ENCODE results near the gene VASN.
"Not testable (repeated sequence)": the region's sequence is repeated elsewhere in the genome, so short reads cannot be mapped to it uniquely, and the experiment has no call there.

The VASN gene

DNA sequence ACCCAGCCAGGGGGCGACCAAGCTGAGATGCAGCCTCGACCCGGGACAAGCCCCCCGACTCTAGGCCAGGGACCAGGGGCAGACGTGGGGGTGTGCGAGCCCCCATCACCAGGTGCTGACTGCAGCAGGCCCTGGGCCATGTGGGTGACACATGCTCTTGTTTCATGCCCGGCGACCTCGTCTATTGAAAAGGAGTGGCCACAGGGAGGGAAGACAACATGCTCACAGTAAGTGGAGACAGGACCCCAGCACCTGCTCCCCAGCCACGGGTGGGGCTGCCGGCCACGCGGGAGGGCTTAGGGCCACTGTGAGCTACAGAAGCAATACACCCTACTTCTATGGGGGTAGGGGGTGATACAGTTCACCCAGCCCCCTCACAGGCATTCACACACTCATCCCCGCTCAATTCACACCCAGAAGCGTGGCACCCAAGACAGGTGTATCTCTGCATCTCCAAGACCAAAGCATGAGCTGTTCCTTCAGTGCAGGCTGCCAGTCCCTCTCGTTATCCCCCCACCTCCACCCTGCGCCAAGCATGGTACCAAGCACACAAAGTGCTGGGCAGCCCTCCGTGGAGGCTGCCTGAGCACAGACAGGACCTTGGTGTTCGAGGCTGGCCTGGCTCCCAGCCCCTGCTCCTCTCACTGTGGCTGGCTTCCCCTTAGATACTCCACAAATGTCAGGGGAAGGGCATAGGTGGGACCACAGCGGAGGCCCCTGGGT lies 13.6 kb downstream of the VASN start:
- DNase-seq (ENCODE audit: low read depth): no peak

DNA sequence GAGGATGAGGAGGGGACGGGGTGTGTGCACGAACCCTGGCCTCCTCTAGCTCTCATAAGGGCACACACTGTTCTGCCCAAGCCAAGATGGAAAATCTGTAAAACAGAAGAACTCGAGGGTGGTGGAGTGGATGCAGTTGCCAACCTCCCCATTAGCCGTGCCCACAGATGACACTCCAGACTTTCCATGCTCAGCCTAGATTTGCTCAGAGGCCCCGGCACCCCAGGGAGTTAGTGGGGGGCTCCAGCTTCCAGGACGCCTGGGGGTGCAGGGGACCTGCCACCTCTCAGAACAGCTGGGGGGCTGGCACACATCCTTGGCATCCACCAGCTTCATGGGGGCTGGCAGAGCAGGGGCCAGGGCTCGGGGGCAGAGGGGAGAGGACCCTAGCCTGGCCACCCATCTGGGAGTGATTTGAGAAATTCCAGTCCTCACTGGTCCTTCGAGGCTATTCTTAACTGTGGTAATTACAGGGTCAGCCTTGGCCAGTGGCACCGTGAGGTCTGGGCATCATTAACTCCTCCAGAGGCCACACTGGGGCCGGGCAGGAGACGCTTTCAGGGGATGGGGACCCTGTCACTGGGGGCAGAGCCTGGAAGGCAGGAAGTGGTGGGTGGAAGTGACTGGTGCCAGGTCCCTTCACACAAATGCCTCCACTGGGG lies 14.3 kb downstream of the VASN start:
- DNase-seq (ENCODE audit: low read depth): no peak

DNA sequence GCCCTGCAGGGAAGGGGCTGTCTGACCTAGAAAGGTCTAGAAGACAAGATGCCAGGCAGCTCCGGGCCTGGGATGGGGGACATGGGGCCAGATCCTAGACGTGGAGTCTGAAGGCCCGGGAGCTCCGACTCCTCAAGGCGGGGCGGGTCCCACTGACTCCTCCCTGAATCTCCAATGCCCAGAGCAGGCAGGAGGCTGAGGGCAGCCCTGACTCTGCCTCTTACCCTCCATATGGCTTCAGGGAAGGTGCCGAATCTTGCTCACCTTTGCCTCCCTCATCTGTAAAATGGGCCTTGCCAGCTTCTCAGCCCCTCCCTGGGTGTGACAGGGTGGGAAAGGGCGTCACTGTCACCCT lies 14.8 kb downstream of the VASN start:
- no peak for DNase-seq (ENCODE audit: low read depth)

DNA sequence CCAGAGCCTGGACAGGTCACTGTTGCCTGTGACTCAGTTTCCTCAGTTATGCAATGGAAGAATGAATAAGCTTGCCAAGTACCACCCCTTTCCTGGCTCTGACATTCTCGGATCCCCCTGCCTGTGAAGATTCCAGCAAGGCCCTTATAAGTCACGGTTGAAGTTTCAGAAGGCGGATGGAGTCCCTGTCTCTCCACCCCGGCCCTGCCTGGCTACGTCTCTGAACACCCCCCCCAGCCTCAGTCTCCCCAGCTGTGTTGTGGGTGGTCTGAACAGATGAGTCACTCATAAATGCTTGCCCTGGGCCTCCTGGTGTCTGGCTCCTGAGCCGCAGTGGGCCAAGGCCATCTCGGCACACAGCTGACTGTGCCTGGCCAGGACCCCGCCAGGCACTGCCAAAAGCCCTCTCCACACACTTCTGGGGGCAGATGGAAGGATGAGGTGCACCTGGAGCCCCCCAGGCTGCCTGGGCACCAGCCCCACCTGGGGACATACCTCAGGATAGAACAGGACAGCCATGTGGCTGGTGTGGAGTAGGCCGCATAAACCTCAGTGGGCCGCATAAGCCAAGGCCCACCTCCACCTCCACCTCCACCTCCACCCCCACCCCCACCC lies 15.4 kb downstream of the VASN start:
- DNase-seq (ENCODE audit: low read depth): no peak

DNA sequence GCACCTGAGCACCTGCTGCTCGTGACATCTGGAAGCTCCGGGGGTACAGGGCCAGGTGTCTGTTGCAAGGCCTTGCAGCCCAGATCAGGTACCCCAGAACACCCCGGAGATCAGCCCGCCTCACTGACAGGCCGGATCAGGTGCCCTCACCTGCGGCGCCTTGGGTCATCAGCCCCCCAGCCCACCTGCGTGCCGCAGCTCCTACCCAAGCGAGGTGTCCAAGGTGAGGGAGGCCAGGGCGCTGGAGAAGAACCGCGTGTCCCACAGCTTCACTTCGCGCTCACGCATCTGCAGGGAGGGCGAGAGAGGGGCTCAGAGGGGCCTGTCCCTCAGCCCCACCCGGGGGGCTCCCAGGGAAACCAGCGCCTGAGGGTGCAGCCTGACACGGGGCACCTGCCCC lies 16.1 kb downstream of the VASN start:
- DNase-seq (ENCODE audit: low read depth): no peak

DNA sequence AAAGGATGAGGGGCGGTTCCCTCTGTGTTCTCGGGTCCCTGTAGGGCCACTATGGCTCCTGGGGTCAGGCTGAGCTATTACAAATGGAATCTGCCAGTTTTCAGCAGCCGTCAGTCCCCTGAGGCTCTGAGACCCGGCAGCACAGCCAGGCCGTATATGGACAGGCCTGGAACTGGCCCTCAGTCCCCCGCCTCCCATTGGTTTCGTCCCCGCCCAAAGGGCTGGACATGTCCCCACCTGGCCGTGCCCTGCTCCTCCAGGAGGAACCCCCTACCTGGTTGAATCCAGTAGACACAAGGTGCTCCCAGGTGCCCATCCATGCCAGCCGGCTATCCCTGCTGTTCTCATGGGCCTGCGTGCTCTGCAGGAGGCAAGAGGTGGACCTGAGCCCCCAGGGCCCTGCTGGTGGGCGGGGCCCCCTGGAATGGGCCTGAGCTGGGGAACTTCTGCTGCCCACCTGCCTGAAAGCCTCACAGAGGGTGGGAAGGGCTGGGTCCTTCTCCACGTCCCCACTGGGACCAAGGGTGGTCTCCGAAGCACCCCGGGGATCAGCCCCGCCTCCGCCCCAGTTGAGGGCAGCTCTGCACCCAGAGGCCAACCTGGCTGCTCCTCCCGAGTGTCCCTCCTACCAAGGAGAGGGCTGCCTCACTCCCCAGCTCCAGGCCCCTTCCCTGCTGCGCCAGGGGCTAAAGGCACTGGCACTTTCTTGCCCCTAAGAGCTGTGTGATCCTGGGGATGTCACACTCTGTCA lies 16.8 kb downstream of the VASN start:
- DNase-seq (ENCODE audit: low read depth): no peak

DNA sequence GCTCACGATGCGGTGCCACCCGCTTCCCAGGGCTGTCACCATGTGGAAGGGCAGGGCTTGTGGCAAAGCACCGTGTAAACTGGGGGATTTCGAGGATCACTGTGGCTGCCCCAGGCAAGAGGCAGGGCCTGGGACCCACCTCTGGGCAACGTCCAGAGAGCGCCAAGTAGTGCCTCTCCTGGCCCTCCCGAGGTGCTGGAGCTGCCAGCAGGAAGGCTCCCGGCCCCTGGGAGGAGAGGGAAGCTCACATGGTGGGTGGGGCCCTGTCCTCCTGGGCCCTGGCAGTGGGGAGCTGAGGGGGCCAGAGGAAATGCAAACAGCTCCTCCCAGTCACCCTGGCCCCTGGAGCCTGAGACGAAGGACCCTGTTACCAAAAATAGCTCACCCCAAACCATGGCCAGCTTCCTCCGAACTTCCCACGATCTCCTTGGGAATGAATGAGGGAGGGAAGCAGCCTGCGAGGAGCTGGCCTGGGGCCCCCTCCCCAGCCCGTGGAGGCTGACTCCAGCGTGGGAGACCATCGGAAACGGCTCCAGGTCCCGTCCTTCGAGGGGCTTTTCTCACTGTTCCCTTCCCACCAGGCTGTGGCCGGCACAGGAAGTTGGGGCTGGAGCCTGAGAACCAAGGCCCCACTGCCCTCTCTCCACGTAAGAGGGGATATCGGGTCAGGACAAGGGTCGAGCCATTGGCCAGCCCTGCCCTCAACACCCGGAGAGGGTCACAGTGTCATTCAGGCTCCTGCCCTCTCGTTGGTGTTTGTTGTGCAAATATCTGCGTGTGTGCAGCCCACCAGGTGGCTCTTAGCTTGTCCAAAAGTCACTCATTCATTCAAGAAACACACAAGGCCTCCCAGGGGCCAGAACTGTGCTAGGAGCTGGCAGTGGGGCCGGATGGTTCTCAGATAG lies 17.7 kb downstream of the VASN start:
- DNase-seq (ENCODE audit: low read depth): no peak

DNA sequence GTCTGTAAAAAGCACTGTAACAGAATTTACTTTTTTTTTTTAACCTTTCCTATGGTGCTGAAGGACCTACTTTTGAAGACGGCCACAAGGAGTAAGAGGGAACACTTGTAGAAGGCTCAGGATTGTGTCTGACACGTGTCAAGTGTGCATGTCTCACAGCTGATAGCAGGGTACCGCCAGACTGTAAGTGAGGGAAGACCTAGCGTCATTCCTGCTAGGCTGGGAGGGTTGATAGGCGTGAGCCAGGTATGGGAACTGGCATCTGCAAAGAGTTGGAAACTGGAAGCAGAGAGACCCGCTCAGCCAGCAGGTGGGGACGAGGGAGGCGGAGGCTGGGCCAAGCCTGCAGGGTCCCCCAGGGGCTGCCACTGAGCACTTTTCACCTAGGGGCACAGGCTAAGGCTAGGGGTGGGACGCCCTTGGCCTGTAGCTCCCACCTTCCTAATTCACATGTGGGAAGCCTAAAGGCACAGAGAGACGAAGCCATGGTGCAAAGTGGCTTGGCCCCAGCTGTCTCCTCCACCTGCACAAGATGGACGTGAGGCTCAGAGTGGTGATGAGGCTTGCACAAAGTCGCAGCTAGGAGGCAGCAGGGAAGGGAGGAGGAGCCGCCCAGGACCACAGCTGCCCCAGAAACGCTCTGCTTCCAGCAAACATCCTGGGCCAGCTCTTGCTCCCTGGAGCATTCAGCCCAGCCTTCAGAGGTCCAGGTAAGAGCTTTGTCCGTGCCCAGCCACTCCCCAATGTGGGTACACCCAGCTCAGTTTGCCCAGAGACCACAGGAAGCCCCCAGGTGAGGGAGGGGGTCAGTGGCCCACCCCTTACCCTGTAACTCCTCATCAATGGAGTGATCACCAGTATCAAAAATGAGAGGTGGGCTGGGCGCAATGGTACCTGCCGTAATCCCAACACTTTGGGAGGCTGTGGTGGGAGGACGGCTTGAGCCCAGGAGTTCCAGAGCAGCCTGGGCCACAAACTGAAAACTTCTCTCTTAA lies 18.9 kb downstream of the VASN start:
- DNase-seq (ENCODE audit: low read depth): no peak

DNA sequence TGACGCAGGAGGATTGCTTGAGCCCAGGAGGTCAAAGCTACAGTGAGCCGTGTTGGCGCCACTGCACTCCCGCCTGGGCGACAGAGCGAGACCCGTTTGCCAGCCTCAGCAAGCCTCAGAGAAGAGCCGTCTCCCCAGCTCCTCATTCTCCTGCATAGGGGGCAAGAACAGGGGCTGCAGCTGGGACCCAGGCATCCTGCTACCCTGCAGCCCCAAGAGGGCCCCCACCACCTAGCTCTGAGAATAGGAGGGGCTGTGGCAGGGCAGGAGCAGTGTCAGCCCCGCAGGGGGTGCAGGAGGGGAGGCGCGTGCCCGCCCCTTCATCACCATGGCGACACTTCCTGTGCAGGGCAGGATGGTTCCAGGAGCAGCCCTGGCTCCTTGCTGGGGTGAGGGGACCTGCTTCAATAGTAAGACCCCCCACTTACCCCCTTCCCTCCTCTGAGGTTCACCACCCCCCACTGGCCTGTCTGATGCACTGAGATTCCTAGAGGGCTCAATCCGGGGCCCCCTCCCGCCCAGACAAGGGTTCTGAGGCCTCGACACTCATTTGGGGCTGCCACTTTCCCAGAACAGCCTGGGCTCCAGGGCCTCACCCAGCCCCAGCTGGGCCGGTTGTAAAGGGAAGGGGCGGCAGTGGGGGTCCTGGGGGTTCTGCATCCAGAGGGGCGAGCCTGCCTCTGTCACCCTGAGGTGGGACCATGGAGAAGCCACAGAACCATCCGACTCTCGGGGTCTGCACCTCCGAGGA lies 20.2 kb downstream of the VASN start:
- DNase-seq (ENCODE audit: low read depth): no peak

DNA sequence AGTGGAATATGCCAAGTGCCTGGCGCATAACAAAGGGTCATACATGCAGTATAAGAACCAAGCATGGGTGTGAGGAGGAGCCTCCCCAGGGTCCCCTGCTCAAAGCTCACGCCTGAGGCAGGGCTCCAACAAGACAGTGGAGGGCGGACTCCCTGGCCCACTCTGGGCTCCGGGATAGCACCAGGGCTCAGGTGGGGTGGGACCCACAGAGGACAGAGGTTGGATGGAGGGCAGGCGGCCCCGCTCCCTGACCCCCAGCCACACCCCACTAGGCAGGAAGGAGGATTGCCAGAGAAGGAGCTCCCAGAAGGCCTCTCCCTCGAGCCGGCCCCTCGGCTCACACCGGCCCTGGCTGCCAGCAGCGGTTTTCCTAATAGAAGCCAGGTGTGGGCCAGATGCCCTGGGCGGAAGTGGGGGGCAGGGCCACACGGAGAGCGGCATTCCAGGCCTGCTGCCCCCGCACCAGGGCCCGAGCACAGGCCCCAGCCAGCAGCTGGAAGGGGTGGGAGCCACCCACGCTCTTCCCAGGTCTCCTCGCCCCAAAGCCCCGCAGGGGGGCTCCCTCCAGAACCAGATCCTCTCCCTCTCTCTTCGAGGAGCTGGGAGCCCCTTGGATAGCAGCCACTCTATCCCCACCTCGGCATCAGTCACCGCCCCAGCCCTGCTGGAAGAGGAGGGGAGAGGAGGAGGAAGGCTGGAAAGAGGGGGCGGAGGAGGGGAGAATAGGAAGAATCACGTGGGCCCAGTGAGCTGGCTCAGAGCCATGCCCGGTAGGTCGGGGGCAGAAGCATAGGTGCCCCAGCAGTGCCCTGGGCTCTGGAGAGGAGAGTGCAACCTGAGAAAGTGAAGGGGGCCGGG lies 21.0 kb downstream of the VASN start:
- DNase-seq (ENCODE audit: low read depth): no peak

DNA sequence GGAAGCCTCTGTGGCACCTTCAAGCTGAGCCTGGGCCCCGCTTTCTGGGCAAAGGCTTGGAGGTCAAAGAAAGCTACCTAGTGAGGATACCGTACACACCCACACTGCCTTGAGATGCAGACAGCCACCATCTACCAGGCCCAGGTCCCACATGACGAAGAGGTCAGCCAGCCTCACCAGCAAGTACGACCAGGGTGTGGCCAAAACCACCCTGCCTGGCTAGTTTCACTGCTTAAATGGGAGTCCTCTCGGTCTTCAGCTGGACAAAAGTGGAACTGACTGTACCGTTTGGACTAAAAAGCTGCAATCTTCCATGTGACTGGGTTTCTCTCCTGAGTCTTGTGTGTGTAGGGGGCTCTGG lies 21.6 kb downstream of the VASN start:
- no peak for DNase-seq (ENCODE audit: low read depth)

DNA sequence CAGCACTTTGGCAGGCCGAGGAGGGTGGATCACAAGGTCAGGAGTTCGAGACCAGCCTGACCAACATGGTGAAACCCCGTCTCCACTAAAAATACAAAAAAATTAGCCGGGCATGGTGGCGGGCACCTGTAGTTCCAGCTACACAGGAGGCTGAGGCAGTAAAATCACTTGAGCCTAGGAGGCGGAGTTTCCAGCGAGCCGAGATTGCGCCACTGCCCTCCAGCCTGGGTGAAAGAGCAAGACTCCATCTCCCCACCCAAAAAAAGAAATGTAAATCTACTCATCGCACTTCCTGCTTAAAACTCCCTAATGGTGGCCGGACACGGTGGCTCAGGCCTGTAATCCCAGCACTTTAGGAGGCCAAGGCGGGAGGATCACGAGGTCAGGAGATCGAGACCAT lies 22.2 kb downstream of the VASN start:
- not testable (repeated sequence) for DNase-seq (ENCODE audit: low read depth)

DNA sequence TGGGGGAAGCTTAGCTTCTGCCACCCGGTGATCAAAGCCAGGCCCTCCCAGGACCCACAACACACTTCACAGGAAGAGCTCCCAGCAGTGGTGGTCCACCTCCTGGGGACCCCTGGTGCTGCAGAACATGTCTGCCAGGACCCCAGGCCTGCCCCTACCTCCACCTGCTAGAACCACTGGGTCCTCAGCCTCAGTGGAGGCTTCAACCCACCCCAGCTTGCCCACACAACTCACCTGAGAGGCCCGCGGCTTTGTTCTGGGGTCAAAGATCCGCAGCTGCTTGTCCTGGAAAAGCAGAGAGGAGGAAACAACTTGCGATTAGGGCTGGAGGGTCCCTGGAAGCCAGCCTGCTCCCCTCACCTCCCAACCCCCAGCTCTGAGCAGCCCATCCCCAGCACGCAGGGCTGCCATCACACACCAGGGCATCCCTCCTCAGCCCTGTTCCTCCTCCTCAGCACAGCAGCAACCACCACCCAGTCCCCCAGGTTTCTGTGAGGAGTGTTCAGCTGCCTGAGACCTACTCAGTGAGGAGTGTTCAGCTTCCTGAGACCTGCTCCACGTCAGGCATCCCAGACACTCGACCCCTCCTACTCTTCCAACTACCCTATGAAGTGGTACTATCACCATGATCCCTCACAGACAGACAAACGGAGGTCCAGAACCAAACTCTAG lies 23.5 kb downstream of the VASN start:
- no peak for DNase-seq (ENCODE audit: low read depth)

DNA sequence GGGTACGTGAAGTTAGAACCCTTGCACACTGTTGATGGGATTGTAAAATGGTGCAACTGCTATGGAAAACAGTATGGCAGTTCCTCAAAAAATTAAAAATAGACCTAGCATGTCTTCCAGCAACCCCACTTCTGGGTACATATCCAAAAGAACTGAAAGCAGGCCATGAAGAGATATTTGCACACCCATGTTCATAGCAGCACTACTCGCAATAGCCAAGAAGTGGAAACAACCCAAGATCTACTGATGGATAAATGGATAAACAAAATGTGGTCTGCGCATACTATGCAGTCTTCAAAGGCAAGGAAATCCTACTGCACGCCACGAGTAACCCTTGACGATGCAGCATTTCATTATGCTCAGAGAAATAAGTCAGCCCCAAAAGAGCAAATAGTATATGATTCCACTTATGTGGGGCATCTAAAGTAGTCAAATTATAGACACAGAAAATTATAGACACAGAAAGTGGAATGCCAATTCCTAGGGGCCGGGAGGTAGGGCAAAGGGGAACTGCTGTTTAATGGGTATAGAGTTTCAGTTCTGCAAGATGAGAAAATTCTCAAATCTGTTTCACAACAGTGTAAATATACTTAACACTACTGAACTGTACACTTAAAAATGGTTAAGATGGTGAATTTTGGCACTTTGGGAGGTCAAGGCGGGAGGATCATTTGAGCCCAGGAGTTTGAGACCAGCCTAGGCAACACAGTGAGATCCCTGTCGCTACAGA lies 27.5 kb downstream of the VASN start:
- no peak for DNase-seq (ENCODE audit: low read depth)

DNA sequence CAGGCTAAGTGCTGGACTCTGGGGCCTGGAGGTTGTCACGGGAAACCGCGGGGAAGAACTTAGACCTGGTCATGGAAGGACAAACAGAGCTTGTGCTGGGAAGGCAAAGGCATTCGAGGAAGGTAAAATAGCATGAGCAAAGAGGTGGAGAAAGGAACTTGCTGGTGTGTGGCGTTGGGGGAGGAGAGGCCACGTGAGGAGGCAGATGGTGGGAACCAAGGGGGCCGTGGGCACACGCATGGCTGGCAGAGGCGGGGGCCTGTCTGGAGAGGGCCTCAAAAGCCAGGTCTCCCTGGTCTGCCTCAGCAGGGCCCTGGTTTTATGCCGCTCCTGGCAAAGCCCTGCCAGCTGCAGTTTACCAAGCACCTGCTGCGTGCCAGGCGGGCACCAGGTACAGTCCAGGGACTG lies 29.4 kb downstream of the VASN start:
- no peak for DNase-seq (ENCODE audit: low read depth)

DNA sequence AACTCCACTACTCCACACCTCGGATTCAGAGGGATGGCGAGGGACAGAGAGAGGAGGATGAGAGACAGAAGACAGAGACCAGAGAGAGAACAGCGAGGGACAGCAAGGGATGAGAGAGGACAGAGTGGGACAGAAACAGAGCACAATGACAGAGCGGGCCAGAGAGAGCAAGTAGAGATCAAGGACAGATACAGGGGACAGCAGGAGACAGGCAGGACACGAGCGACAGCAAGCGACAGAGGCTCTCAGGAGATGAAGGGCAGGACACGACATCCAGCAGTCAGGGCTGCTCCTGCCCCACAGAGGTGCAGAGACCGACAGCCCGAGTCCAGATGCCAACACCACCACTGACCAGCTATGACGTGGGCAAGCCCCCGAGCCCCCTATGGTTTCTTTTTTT lies 29.9 kb downstream of the VASN start:
- DNase-seq (ENCODE audit: low read depth): no peak

DNA sequence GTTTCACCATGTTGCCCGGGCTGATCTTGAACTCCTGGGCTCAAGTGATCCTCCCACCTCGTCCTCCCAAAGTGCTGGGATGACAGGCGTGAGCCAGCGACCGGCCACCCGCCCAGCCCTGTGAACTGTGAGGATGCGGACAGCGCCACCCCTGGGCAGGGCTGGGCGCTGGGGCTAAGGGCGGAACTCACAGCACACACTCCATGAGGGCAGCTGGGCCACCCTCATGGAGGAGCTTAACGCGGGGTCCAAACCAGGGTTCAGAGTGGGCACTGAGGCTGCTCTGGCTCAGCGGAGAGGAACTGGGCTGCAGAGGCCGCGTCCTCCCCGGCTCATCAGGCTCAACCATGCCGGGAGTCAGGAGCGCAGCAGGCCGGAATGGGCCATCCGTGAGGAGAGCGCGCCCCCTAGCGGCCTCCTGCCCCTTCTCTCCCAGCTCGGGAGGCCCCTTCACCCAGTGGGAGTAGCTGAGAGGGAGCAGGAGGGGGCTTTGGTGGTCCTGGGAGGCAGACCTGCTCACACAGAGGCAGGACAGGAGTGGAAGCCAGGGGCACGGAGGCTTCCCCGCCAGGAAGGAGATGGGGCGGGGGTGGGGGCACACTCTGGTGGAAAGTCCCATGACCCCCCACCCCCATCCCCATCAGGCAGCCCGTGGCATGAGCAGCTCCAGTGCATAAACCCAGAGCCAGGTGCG lies 30.9 kb downstream of the VASN start:
- DNase-seq (ENCODE audit: low read depth): peak; percentile 51

Measured in activated T-helper 1 cell treated with Interleukin-2 at 50 U/mL for 16 hours (primary cell).